Measurements from ENCODE around the gene MN1.

DNA sequence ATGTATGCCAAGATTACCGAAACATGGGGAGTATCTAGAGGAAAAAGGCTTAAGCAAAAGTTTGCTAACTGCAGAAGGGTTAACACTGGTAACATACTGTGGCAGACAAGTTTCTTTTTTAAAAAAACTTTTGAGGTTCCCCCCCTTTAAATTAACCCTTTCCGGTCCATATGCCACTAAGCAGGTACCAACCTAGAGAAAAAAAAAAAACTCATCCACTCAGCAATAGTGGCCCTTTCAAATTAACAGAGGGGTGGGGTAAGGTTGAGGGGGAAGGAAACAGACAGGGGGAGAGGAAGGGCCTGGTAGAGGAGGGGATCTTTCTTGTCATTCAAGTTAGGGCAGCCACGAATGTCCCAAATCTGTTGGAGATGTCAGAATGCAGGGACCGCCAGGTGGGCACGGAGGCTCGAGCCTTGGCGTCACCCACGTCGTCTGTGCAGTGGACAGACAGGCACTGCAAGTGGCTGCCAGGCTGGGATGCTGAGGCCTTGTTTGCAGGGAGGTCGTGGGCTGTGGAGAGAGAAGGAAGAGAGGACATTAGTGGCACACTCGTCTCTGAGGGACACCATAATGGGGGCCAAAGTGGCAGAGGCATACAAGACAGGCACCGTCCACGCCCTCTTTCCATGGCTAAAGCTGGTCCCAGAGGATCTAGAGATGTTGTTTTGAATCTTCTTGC lies 50.8 kb downstream of the MN1 start:
- TF ChIP-seq, protein P1, sequence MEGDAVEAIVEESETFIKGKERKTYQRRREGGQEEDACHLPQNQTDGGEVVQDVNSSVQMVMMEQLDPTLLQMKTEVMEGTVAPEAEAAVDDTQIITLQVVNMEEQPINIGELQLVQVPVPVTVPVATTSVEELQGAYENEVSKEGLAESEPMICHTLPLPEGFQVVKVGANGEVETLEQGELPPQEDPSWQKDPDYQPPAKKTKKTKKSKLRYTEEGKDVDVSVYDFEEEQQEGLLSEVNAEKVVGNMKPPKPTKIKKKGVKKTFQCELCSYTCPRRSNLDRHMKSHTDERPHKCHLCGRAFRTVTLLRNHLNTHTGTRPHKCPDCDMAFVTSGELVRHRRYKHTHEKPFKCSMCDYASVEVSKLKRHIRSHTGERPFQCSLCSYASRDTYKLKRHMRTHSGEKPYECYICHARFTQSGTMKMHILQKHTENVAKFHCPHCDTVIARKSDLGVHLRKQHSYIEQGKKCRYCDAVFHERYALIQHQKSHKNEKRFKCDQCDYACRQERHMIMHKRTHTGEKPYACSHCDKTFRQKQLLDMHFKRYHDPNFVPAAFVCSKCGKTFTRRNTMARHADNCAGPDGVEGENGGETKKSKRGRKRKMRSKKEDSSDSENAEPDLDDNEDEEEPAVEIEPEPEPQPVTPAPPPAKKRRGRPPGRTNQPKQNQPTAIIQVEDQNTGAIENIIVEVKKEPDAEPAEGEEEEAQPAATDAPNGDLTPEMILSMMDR (IDR thresholded peaks at IDR 0.05; ENCODE audit: low read depth, low read length), result no peak
- TF ChIP-seq POLR2A (IDR thresholded peaks at IDR 0.05; ENCODE audit: extremely low read depth, insufficient read length), result no peak

Data from NB4 (cell line).